C4-2B (cell line): Measurements from ENCODE around the gene KIF6.

ENCODE experiments used
- H3K27ac ChIP-seq: fragments of 450-650 bp; 2 replicates; pipeline ENCODE4 v1.5.1; 2017
- ZFX ChIP-seq: fragments of 450-650 bp; IDR thresholded peaks from 2 replicates; pipeline ENCODE4 v1.6.1; 2017
- TF ChIP-seq, protein P1 (sequence below): fragments of 450-650 bp; conservative IDR thresholded peaks from 2 replicates; pipeline ENCODE4 v1.5.1; 2017; ENCODE audit warnings: mild to moderate bottlenecking

KIF6 gene

DNA sequence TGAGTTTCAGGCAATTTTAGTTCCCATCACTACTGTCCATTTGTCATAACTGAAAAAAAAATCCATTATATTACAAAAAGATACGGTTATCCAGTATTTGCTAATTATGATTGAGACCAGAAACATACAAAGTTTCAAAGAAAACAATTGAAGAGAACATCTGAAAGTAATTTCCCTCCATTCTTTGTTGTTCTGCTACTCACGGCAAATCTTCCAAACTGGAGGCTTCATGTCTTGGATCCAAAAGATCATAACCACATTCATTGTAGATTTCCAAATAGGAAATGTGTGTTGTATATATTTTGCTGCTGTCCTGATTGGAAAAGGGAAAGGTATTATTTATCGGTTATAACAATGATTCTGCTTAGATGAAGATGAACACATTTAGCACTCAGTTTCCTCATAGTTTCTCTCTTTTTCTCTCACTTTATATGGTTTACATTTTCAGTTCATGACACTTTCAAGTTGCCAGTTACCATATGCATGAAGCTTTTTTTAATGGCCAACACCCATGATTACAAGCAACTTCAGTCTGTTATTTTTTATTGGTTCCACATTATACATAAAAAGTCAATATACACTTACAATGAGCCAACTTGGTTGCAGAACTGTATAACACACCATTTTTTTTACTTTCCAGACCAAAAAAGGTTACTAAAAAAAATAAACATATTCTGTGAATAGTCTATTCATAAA, 90.4 kb downstream of the KIF6 start:
- no peak overlapping the region for H3K27ac ChIP-seq
- no peak for TF ChIP-seq ZFX
- TF ChIP-seq, protein P1, sequence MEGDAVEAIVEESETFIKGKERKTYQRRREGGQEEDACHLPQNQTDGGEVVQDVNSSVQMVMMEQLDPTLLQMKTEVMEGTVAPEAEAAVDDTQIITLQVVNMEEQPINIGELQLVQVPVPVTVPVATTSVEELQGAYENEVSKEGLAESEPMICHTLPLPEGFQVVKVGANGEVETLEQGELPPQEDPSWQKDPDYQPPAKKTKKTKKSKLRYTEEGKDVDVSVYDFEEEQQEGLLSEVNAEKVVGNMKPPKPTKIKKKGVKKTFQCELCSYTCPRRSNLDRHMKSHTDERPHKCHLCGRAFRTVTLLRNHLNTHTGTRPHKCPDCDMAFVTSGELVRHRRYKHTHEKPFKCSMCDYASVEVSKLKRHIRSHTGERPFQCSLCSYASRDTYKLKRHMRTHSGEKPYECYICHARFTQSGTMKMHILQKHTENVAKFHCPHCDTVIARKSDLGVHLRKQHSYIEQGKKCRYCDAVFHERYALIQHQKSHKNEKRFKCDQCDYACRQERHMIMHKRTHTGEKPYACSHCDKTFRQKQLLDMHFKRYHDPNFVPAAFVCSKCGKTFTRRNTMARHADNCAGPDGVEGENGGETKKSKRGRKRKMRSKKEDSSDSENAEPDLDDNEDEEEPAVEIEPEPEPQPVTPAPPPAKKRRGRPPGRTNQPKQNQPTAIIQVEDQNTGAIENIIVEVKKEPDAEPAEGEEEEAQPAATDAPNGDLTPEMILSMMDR: no peak

GRCh38 chr6:39625209-39625608, 100.0 kb downstream of the KIF6 start:
- TF ChIP-seq, protein P1: no peak
- no peak for TF ChIP-seq ZFX
- H3K27ac ChIP-seq: no peak overlapping the region

GRCh38 chr6:39623750-39624149, 101.5 kb downstream of the KIF6 start:
- no peak for TF ChIP-seq ZFX
- TF ChIP-seq, protein P1: no peak
- H3K27ac ChIP-seq: no peak overlapping the region

DNA sequence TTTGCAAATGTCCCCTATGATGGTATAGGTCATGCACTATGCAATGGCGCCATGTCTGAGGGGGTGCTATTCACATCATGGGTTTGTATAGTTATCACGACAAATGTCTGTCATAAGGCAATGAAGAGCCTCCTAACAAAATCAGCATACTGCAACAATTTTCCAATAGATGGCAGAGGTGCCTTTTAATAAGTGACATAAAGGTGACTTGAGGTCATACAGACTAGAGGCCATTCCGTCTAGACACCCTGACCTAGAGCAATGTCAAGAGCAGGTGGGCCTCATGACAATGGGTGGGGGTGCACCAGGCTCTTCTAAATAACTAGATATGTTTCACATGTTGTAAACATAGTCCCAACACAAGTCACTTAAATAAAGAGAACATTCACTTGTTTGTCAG, 107.7 kb downstream of the KIF6 start:
- no peak for TF ChIP-seq ZFX
- TF ChIP-seq, protein P1: 0 out of 2 replicates have a peak, but pooled peaks have one; percentile 5

DNA sequence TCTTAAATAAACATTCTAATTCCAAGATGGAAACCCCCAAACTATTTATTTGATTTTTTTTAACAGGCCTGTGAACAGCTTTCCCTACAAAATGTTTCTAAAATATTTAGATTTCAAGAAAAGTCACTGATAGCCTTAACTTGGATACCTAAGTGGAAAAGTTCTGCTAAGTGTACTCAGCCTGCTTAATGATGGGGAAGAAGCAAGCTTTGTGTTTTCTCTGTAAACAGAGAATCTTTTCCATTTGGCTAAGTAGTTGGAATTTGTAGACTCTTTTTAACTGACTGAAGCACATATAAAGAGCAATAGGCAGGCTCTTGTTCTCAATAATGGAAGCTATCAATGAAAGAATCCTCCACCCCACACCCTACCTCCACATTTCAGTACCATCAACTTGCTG, 108.2 kb downstream of the KIF6 start:
- H3K27ac ChIP-seq: no peak overlapping the region
- no peak for TF ChIP-seq ZFX
- TF ChIP-seq, protein P1: no peak

More for the DNA sequence above, 107.7 kb downstream of the KIF6 start:
- H3K27ac ChIP-seq: no peak overlapping the region

- H3K27ac ChIP-seq: no peak overlapping the region
- TF ChIP-seq ZFX: no peak
- TF ChIP-seq, protein P1: no peak
These were observed 109.6 kb downstream of the KIF6 start for GRCh38 chr6:39615622-39616021.

DNA sequence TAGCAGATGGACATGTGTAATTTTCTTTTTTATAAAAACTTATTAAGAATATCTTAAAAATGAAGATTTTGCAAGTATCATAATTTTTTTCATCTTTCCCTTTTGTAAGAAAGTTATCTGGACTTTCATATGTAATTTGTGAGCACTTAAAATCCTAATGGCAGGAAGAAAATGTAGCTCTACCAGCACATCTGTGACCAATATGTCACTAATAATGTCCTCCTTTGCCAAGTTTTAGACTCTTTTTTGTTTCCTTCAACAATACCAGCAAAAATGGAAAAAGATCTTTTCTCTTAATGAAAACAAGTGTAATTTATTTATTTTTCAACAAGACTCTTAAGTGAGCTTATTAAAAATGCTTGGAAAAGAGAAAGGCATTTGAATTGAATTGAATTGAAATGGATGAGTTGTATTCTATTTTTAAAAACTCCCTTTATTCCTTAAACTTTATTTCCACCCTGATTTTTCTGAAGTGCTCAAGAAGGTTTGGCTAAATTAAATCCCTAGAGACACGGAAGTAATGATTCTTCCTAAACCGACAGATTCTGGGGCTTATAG, 110.7 kb downstream of the KIF6 start:
- no peak for TF ChIP-seq ZFX
- TF ChIP-seq, protein P1: no peak
- H3K27ac ChIP-seq: no peak overlapping the region
